GM12891 (cell line): Measurements from ENCODE around the gene NACC2.

ENCODE experiments used
- POLR2A ChIP-seq: IDR thresholded peaks from 2 replicates; pipeline ENCODE4 v1.6.1; 2011; ENCODE audit warnings: low read depth, low read length, control low read depth
- POLR2AphosphoS5 ChIP-seq: IDR thresholded peaks from 2 replicates; pipeline ENCODE4 v1.6.1; 2011; ENCODE audit warnings: low read depth, low read length, control low read depth
- POU2F2 ChIP-seq: IDR thresholded peaks from 2 replicates; pipeline ENCODE4 v1.6.1; 2011; ENCODE audit warnings: low read depth, mild to moderate bottlenecking, control low read depth, low read length, moderate library complexity
- SPI1 ChIP-seq: IDR thresholded peaks from 2 replicates; pipeline ENCODE4 v1.6.1; 2011; ENCODE audit warnings: low read depth, low read length, control low read depth
- TAF1 ChIP-seq: IDR thresholded peaks from 2 replicates; pipeline ENCODE4 v1.6.1; 2011; ENCODE audit warnings: low read depth, low read length, control low read depth

GRCh38 chr9:135994501-135995192, 100.4 kb downstream of the NACC2 start:
- TF ChIP-seq POLR2AphosphoS5 (no peak), POLR2A (no peak), TAF1 (no peak), POU2F2 (no peak), SPI1 (no peak)
